A549 (cell line): ENCODE measurements around the gene NXPE4. TPM values are rescaled to one million over a fixed set of nuclear protein-coding genes. Genes with fewer than 3 reads are reported as not detected.
"Not testable (repeated sequence)": the region's sequence is repeated elsewhere in the genome, so short reads cannot be mapped to it uniquely, and the experiment has no call there.

Experiments used
- ATAC-seq, 2 experiments: fragments of 200-7000 bp in 1 of 2; fragments of >200 bp in 1 of 2; cut with Nextera tagmentation in 1 of 2; cut with Tn5 transposase in 1 of 2; 3 replicates each; pipeline versions ENCODE4 v1.8.0 to v1.9.1; 2018 to 2020; ENCODE audit warnings: mild to moderate bottlenecking in 1 of 2, moderate library complexity in 1 of 2
- CTCF ChIA-PET: fragments of 300-600 bp; sonication (Branson Sonifier 250); formaldehyde crosslinking; extraction: SDS; loops from one replicate; lab custom pipeline; 2021; ENCODE audit warnings: antibody characterized with exemption, inconsistent platforms; lab: Yijun Ruan, JAX
- POLR2A ChIA-PET: fragments of 350-600 bp; formaldehyde crosslinking; extraction: SDS; loops from one replicate; lab custom pipeline; 2021; ENCODE audit warnings: antibody characterized with exemption, inconsistent platforms; lab: Yijun Ruan, JAX
- DNase-seq, 2 experiments: peaks; one replicate each; pipeline versions ENCODE4 v3.0.0 to v3.0.0-alpha.2; 2011 to 2016; ENCODE audit warnings: low read depth in 1 of 2, low spot score in 1 of 2
- FAIRE-seq: peaks from 2 replicates; lab custom pipeline; 2011; peaks lifted over from hg19 to GRCh38; lab: Jason Lieb, UNC
- H3K27ac ChIP-seq, 2 experiments: fragments of >200 bp; sonication (Bioruptor Twin); formaldehyde crosslinking; 3 replicates each; pipeline ENCODE4 v1.5.1; 2016 to 2017
- H3K4me1 ChIP-seq: fragments of >200 bp; sonication (Bioruptor Twin); formaldehyde crosslinking; 3 replicates; pipeline ENCODE4 v1.6.1; 2016
- H3K4me2 ChIP-seq: fragments of >200 bp; sonication (Bioruptor Twin); formaldehyde crosslinking; 3 replicates; pipeline ENCODE4 v1.6.1; 2016
- H3K4me3 ChIP-seq: fragments of >200 bp; sonication (Bioruptor Twin); formaldehyde crosslinking; 3 replicates; pipeline ENCODE4 v1.5.1; 2016
- H3K9me3 ChIP-seq: fragments of >200 bp; sonication (Bioruptor Twin); formaldehyde crosslinking; 3 replicates; pipeline ENCODE4 v1.6.1; 2016
- CBX2 ChIP-seq: fragments of 200-600 bp; sonication (generic); IDR thresholded peaks from 2 replicates; pipeline ENCODE4 v1.6.1; 2016; ENCODE audit warnings: low read depth, mild to moderate bottlenecking, borderline replicate concordance
- EHF ChIP-seq: fragments of 250-450 bp; sonication (Bioruptor Pico); IDR thresholded peaks from 2 replicates; pipeline ENCODE4 v1.5.0; 2020; ENCODE audit warnings: mild to moderate bottlenecking
- EHMT2 ChIP-seq: fragments of 200-600 bp; sonication (generic); IDR thresholded peaks from 2 replicates; pipeline ENCODE4 v1.6.1; 2016; ENCODE audit warnings: antibody characterized with exemption, low read depth, mild to moderate bottlenecking, moderate library complexity
- FOSB ChIP-seq: fragments of 250-450 bp; sonication (Bioruptor Pico); IDR thresholded peaks from 2 replicates; pipeline ENCODE4 v1.5.0; 2020; ENCODE audit warnings: mild to moderate bottlenecking, moderate library complexity
- FOSL2 ChIP-seq, 2 experiments: fragments of 450-650 bp in 1 of 2; fragments of >200 bp in 1 of 2; sonication (Bioruptor Twin) in 1 of 2; formaldehyde crosslinking; IDR thresholded peaks; 2 replicates each; pipeline versions ENCODE4 v1.5.0 to v1.6.1; 2016 to 2020; ENCODE audit warnings: mild to moderate bottlenecking in 1 of 2, moderate library complexity in 1 of 2
- HDAC2 ChIP-seq: fragments of 200-600 bp; sonication (generic); IDR thresholded peaks from 2 replicates; pipeline ENCODE4 v1.6.1; 2016
- HOXA7 ChIP-seq: fragments of 250-450 bp; sonication (Bioruptor Pico); IDR thresholded peaks from 2 replicates; pipeline ENCODE4 v1.5.0; 2020; ENCODE audit warnings: mild to moderate bottlenecking, moderate library complexity
- HOXB13 ChIP-seq: fragments of 250-450 bp; sonication (Bioruptor Pico); IDR thresholded peaks from 2 replicates; pipeline ENCODE4 v1.5.0; 2020; ENCODE audit warnings: low read depth, mild to moderate bottlenecking, moderate library complexity
- KDM1A ChIP-seq: fragments of 200-600 bp; sonication (generic); IDR thresholded peaks from 2 replicates; pipeline ENCODE4 v1.6.1; 2016; ENCODE audit warnings: low read depth, mild to moderate bottlenecking
- KDM5A ChIP-seq: fragments of 200-600 bp; sonication (generic); IDR thresholded peaks from 2 replicates; pipeline ENCODE4 v1.6.1; 2016; ENCODE audit warnings: antibody characterized with exemption, mild to moderate bottlenecking
- MAFK ChIP-seq: fragments of 450-650 bp; IDR thresholded peaks from 2 replicates; pipeline ENCODE4 v1.6.1; 2014; ENCODE audit not compliant: partially characterized antibody
- MAZ ChIP-seq: fragments of 150-350 bp; IDR thresholded peaks from 2 replicates; pipeline ENCODE4 v1.6.1; 2014; ENCODE audit warnings: antibody characterized with exemption, low read depth, low read length, borderline replicate concordance
- NFE2L2 ChIP-seq: fragments of 150-350 bp; conservative IDR thresholded peaks from 2 replicates; pipeline ENCODE4 v1.6.1; 2014; ENCODE audit warnings: low read length
- NPAS2 ChIP-seq: fragments of 250-450 bp; sonication (Bioruptor Pico); IDR thresholded peaks from 2 replicates; pipeline ENCODE4 v1.8.0; 2022; ENCODE audit warnings: mild to moderate bottlenecking, moderate library complexity, borderline replicate concordance
- PHF8 ChIP-seq: fragments of 200-600 bp; sonication (generic); IDR thresholded peaks from 2 replicates; pipeline ENCODE4 v1.6.1; 2016; ENCODE audit warnings: low read depth, mild to moderate bottlenecking, antibody characterized with exemption, moderate library complexity, borderline replicate concordance
- POLR2A ChIP-seq: IDR thresholded peaks from 2 replicates; pipeline ENCODE4 v1.6.1; 2012; ENCODE audit warnings: mild to moderate bottlenecking, low read length
- RARB ChIP-seq: fragments of 250-450 bp; sonication (Bioruptor Pico); IDR thresholded peaks from 2 replicates; pipeline ENCODE4 v1.8.0; 2021; ENCODE audit warnings: mild to moderate bottlenecking, moderate library complexity
- RCOR1 ChIP-seq: fragments of 150-350 bp; IDR thresholded peaks from 2 replicates; pipeline ENCODE4 v1.6.1; 2014; ENCODE audit warnings: antibody characterized with exemption, low read length, low read depth
- SMC3 ChIP-seq: fragments of >200 bp; sonication (Bioruptor Twin); formaldehyde crosslinking; IDR thresholded peaks from 3 replicates; pipeline ENCODE4 v1.6.1; 2018; ENCODE audit warnings: inconsistent platforms
- SREBF2 ChIP-seq: fragments of 450-650 bp; IDR thresholded peaks from 2 replicates; pipeline ENCODE4 v1.6.1; 2014; ENCODE audit warnings: mild to moderate bottlenecking, moderate library complexity
- TP53 ChIP-seq: fragments of 250-450 bp; sonication (Bioruptor Pico); IDR thresholded peaks from 2 replicates; pipeline ENCODE4 v1.5.0; 2021; ENCODE audit warnings: mild to moderate bottlenecking, moderate library complexity
- ZC3H11A ChIP-seq: fragments of 450-650 bp; IDR thresholded peaks from 2 replicates; pipeline ENCODE4 v1.6.1; 2014; ENCODE audit warnings: antibody characterized with exemption, mild to moderate bottlenecking
- ZNF302 ChIP-seq: fragments of 250-450 bp; sonication (Bioruptor Pico); IDR thresholded peaks from 2 replicates; pipeline ENCODE4 v1.9.0; 2021; ENCODE audit warnings: inconsistent platforms, mild to moderate bottlenecking, moderate library complexity
- ZSCAN20 ChIP-seq: fragments of 250-450 bp; sonication (Bioruptor Pico); IDR thresholded peaks from 2 replicates; pipeline ENCODE4 v1.8.0; 2022; ENCODE audit warnings: mild to moderate bottlenecking, moderate library complexity
- WGBS: methylation state at CpG from one replicate; pipeline ENCODE4 v1.1.6; 2017; ENCODE audit errors: missing lambda C conversion rate; 5-methylcytosine and 5-hydroxymethylcytosine counted together
- polyA plus RNA-seq, 4 experiments: library from polyadenylated mRNA; depleted of rRNA in 3 of 4; stranded (reverse); fragments of >200 nt; fragmentation: RNase III in 1 of 4; extraction: RNeasy Plus Mini Kit Qiagen cat#74134 plus additional on column Dnase treatment in 1 of 4; gene quantifications; 2 replicates in 3 of 4; 3 replicates in 1 of 4; pipeline ENCODE4 v1.2.3, GENCODE V29; 2011 to 2017
- TF ChIP-seq, protein P1 (sequence below): IDR thresholded peaks from 2 replicates; pipeline ENCODE4 v1.6.1; 2012
- TF ChIP-seq, protein P2 (sequence below): fragments of >200 bp; sonication (Bioruptor Twin); formaldehyde crosslinking; IDR thresholded peaks from 3 replicates; pipeline ENCODE4 v1.5.1; 2016
- TF ChIP-seq, protein P3 (sequence below): fragments of 250-450 bp; sonication (Bioruptor Pico); IDR thresholded peaks from 2 replicates; pipeline ENCODE4 v1.5.0; 2020; ENCODE audit warnings: low read depth, mild to moderate bottlenecking, moderate library complexity

Gene NXPE4
- polyA plus RNA-seq, 2 of the 4 experiments (the other 2 are of a cell fraction): not detected

DNA sequence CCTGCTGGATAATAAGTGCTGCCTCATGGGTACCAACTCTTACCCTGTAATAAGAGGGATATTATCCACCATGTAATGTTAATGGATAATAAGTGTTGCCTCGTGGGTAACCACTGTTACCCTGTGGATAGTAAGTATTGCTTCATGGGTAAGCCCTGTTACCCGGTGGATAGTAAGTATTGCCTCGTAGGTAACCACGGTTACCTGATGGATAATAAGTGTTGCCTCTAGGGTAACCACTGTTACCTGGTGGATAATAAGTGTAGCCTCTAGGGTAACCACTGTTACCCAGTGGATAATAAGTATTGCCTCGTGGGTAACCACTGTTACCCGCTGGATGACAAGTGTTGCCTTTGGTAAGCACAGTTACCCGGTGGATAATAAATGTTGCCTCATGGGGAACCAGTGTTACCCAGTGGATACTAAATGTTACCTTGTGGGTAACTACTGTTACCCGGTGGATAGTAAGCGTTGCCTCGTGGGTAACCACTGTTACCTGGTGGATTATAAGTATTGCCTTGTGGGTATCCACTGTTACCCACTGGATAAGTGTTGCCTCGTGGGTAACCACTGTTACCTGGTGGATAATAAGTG lies 18.6 kb upstream of the NXPE4 start:
- no peak for DNase-seq
- no peak for FAIRE-seq
- no peaks in the 10 kb centered on the region for H3K9me3 ChIP-seq
- TF ChIP-seq POLR2A: no peak
- TF ChIP-seq, protein P1, sequence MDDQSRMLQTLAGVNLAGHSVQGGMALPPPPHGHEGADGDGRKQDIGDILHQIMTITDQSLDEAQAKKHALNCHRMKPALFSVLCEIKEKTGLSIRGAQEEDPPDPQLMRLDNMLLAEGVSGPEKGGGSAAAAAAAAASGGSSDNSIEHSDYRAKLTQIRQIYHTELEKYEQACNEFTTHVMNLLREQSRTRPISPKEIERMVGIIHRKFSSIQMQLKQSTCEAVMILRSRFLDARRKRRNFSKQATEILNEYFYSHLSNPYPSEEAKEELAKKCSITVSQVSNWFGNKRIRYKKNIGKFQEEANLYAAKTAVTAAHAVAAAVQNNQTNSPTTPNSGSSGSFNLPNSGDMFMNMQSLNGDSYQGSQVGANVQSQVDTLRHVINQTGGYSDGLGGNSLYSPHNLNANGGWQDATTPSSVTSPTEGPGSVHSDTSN: no peak
- TF ChIP-seq MAFK: no peak
- TF ChIP-seq KDM5A: no peak
- no peak for TF ChIP-seq EHF
- TF ChIP-seq MAZ: no peak
- TF ChIP-seq ZSCAN20: no peak
- no peak for TF ChIP-seq HOXA7 (CRISPR knock-in tag)
- no peak for TF ChIP-seq ZNF302 (CRISPR knock-in tag)
- TF ChIP-seq FOSL2 (IDR thresholded peaks at IDR 0.05): no peak
- no peak for TF ChIP-seq FOSL2 (CRISPR knock-in tag; IDR thresholded peaks at IDR 0.05)
- TF ChIP-seq, protein P2, sequence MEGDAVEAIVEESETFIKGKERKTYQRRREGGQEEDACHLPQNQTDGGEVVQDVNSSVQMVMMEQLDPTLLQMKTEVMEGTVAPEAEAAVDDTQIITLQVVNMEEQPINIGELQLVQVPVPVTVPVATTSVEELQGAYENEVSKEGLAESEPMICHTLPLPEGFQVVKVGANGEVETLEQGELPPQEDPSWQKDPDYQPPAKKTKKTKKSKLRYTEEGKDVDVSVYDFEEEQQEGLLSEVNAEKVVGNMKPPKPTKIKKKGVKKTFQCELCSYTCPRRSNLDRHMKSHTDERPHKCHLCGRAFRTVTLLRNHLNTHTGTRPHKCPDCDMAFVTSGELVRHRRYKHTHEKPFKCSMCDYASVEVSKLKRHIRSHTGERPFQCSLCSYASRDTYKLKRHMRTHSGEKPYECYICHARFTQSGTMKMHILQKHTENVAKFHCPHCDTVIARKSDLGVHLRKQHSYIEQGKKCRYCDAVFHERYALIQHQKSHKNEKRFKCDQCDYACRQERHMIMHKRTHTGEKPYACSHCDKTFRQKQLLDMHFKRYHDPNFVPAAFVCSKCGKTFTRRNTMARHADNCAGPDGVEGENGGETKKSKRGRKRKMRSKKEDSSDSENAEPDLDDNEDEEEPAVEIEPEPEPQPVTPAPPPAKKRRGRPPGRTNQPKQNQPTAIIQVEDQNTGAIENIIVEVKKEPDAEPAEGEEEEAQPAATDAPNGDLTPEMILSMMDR: no peak
- TF ChIP-seq FOSB (CRISPR knock-in tag): no peak
- no peak for TF ChIP-seq TP53
- TF ChIP-seq NFE2L2: no peak
- TF ChIP-seq SMC3: no peak
- no peak for TF ChIP-seq EHMT2
- TF ChIP-seq PHF8: no peak
- no peak for TF ChIP-seq NPAS2
- TF ChIP-seq ZC3H11A: no peak
- TF ChIP-seq, all 56 proteins: peak for 0
- 34% methylated on average over 8 of the region's 11 CpGs for WGBS
- no peak for ATAC-seq
- no peaks in the 10 kb centered on the region for H3K4me1 ChIP-seq
- ChIA-PET CTCF (no interaction called here), POLR2A (no interaction called here)
- no peak overlapping the region for H3K4me3 ChIP-seq
- H3K4me2 ChIP-seq: no peak overlapping the region
- H3K27ac ChIP-seq: no peak overlapping the region

DNA sequence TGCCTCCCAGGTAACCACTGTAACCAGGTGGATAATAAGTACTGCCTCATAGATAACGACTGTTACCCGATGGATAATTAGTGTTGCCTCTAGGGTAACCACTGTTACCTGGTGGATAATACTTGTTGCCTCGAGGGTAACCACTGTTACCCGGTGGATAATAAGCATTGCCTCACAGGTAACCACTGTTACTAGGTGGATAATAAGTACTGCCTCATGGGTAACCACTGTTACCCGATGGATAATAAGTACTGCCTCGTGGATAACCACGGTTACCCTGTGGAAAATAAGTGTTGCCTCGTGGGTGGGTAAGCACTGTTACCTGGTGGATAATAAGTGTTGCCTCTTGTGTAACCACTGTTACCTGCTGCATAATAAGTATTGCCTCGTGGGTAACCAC lies 17.5 kb upstream of the NXPE4 start:
- FAIRE-seq, H3K9me3 ChIP-seq, ATAC-seq, H3K4me2 ChIP-seq, POLR2A ChIA-PET, H3K4me3 ChIP-seq, DNase-seq, H3K4me1 ChIP-seq, H3K27ac ChIP-seq, CTCF ChIA-PET: not testable (repeated sequence)
- 18% methylated on average over 9 of the region's 9 CpGs for WGBS

DNA sequence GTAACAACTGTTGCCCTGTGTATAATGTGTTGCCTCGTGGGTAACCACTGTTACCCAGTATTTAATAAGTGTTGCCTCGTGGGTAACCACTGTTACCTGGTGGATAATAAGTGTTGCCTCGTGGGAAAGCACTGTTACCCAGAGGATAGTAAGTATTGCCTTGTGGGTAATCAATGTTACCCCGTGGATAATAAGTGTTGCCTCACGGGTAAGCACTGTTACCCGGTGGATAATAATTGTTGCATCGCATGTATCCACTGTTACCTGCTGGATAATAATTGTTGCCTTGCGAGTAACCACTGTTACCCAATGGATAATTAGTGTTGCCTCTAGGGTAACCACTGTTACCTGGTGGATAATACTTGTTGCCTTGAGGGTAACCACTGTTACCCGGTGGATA lies 17.1 kb upstream of the NXPE4 start:
- WGBS: 37% methylated on average over 8 of the region's 9 CpGs
- DNase-seq: no peak
- H3K4me1 ChIP-seq: no peaks in the 10 kb centered on the region
- no peak for TF ChIP-seq HOXB13 (CRISPR knock-in tag)
- TF ChIP-seq NFE2L2: no peak
- TF ChIP-seq, protein P1: no peak
- no peak for TF ChIP-seq NPAS2
- no peak for TF ChIP-seq KDM1A
- TF ChIP-seq HDAC2: no peak
- no peak for TF ChIP-seq MAZ
- no peak for TF ChIP-seq ZNF302 (CRISPR knock-in tag)
- TF ChIP-seq RCOR1: no peak
- TF ChIP-seq CBX2: no peak
- no peak for TF ChIP-seq SREBF2
- TF ChIP-seq HOXA7 (CRISPR knock-in tag): no peak
- TF ChIP-seq MAFK: no peak
- TF ChIP-seq RARB: no peak
- TF ChIP-seq, protein P3, sequence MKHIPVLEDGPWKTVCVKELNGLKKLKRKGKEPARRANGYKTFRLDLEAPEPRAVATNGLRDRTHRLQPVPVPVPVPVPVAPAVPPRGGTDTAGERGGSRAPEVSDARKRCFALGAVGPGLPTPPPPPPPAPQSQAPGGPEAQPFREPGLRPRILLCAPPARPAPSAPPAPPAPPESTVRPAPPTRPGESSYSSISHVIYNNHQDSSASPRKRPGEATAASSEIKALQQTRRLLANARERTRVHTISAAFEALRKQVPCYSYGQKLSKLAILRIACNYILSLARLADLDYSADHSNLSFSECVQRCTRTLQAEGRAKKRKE (CRISPR knock-in tag): no peak
- TF ChIP-seq, all 56 proteins: peak for 0
- no peak for ATAC-seq
- no peak overlapping the region for H3K4me2 ChIP-seq
- no peak overlapping the region for H3K4me3 ChIP-seq
- no peaks in the 10 kb centered on the region for H3K9me3 ChIP-seq
- POLR2A ChIA-PET: no interaction called here
- CTCF ChIA-PET: no interaction called here
- no peak overlapping the region for H3K27ac ChIP-seq
- FAIRE-seq: no peak

DNA sequence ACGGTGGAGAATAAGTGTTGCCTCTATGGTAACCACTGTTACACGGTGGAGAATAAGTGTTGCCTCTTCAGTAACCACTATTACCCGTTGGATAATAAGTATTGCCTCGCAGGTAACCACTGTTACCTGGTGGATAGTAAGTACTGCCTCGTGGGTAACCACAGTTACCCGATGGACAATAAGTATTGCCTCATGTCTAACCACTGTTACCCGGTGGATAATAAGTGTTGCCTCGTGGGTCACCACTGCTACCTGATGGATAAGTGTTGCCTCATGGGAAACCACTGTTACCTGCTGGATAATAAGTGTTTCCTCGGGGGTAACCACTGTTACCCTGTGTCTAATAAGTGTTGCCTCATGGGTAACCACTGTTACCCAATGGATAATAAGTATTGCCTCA lies 16.6 kb upstream of the NXPE4 start:
- 7% methylated on average over 6 of the region's 9 CpGs for WGBS

More for the DNA sequence above, 16.6 kb upstream of the NXPE4 start:
- H3K4me2 ChIP-seq, ATAC-seq, H3K4me1 ChIP-seq, H3K4me3 ChIP-seq, CTCF ChIA-PET, FAIRE-seq, H3K27ac ChIP-seq, DNase-seq, POLR2A ChIA-PET, H3K9me3 ChIP-seq: not testable (repeated sequence)
